HEK293 (cell line): Measurements from ENCODE around the gene ELAVL1.
A peak's percentile ranks its signal among the peaks of the same experiment; 100 is the strongest.

ENCODE experiments used
- CTCF ChIA-PET: fragments of 350-600 bp; formaldehyde crosslinking; extraction: SDS; loops from one replicate; lab custom pipeline; 2021; ENCODE audit warnings: antibody characterized with exemption; lab: Yijun Ruan, JAX
- POLR2A ChIA-PET: fragments of 300-600 bp; formaldehyde crosslinking; extraction: SDS; loops from one replicate; lab custom pipeline; 2020; ENCODE audit warnings: antibody characterized with exemption, inconsistent platforms; lab: Yijun Ruan, JAX
- H3K27ac ChIP-seq: fragments of 200-500 bp; sonication (Bioruptor generic); 2 replicates; pipeline ENCODE4 v1.5.1; 2014; ENCODE audit warnings: low read depth, low read length, control low read depth, inconsistent platforms; ENCODE audit errors: extremely low read depth
- H3K36me3 ChIP-seq, 2 experiments: fragments of 200-500 bp in 1 of 2; sonication (Bioruptor generic) in 1 of 2; 1 replicate in 1 of 2; 2 replicates in 1 of 2; pipeline ENCODE4 v1.5.1; 2014 to 2017; ENCODE audit warnings: inconsistent platforms in 2 of 2, low read length in 2 of 2; ENCODE audit not compliant: control insufficient read depth in 2 of 2, insufficient read depth in 1 of 2
- H3K4me1 ChIP-seq: fragments of 200-500 bp; sonication (Bioruptor generic); 2 replicates; pipeline ENCODE4 v1.5.1; 2014; ENCODE audit warnings: mild to moderate bottlenecking, low read length, inconsistent platforms; ENCODE audit not compliant: control insufficient read depth, insufficient read depth
- H3K4me3 ChIP-seq: 2 replicates; pipeline ENCODE4 v1.5.1; 2011; ENCODE audit warnings: low read depth, mild to moderate bottlenecking, control low read depth, low read length, moderate library complexity
- H3K9me3 ChIP-seq: fragments of 200-500 bp; sonication (Bioruptor generic); 2 replicates; pipeline ENCODE4 v1.5.1; 2014; ENCODE audit warnings: low read depth, low read length, inconsistent platforms; ENCODE audit not compliant: control insufficient read depth, insufficient read depth
- BCL6B ChIP-seq: fragments of 450-650 bp; formaldehyde crosslinking; IDR thresholded peaks from 2 replicates; pipeline ENCODE4 v1.5.1; 2017; ENCODE audit warnings: missing biosample characterization, missing genetic modification characterization
- PRDM1 ChIP-seq: fragments of 450-650 bp; formaldehyde crosslinking; IDR thresholded peaks from 2 replicates; pipeline ENCODE4; 2016; ENCODE audit warnings: missing biosample characterization, missing genetic modification characterization
- SCRT2 ChIP-seq: fragments of 450-650 bp; formaldehyde crosslinking; IDR thresholded peaks from 2 replicates; pipeline ENCODE4 v1.5.1; 2016; ENCODE audit warnings: missing biosample characterization, missing genetic modification characterization
- ZBTB44 ChIP-seq: fragments of 450-650 bp; IDR thresholded peaks from 2 replicates; pipeline ENCODE4 v1.5.1; 2018; ENCODE audit warnings: missing biosample characterization, mild to moderate bottlenecking, missing genetic modification characterization
- ZNF10 ChIP-seq: fragments of 450-650 bp; formaldehyde crosslinking; IDR thresholded peaks from 2 replicates; pipeline ENCODE4 v1.5.1; 2017; ENCODE audit warnings: missing biosample characterization, missing genetic modification characterization
- ZNF112 ChIP-seq: fragments of 450-650 bp; formaldehyde crosslinking; IDR thresholded peaks from 2 replicates; pipeline ENCODE4 v1.5.0; 2017; ENCODE audit warnings: missing biosample characterization, missing genetic modification characterization
- ZNF169 ChIP-seq: fragments of 450-650 bp; formaldehyde crosslinking; IDR thresholded peaks from 2 replicates; pipeline ENCODE4 v1.5.1; 2016; ENCODE audit warnings: missing biosample characterization, missing genetic modification characterization
- ZNF175 ChIP-seq: fragments of 450-650 bp; formaldehyde crosslinking; IDR thresholded peaks from 2 replicates; pipeline ENCODE4 v1.5.1; 2016; ENCODE audit warnings: missing biosample characterization, missing genetic modification characterization
- ZNF184 ChIP-seq: fragments of 450-650 bp; IDR thresholded peaks from 2 replicates; pipeline ENCODE4 v1.5.1; 2018; ENCODE audit warnings: missing biosample characterization, mild to moderate bottlenecking, missing genetic modification characterization
- ZNF366 ChIP-seq: fragments of 450-650 bp; formaldehyde crosslinking; conservative IDR thresholded peaks from 2 replicates; pipeline ENCODE4 v1.5.1; 2016; ENCODE audit warnings: missing biosample characterization, missing genetic modification characterization
- ZNF37A ChIP-seq: fragments of 450-650 bp; IDR thresholded peaks from 2 replicates; pipeline ENCODE4 v1.5.1; 2018; ENCODE audit warnings: missing biosample characterization, missing genetic modification characterization
- ZNF391 ChIP-seq: fragments of 450-650 bp; formaldehyde crosslinking; IDR thresholded peaks from 2 replicates; pipeline ENCODE4 v1.5.1; 2016; ENCODE audit warnings: low read depth, missing biosample characterization, missing genetic modification characterization, borderline replicate concordance
- ZNF585B ChIP-seq: fragments of 450-650 bp; formaldehyde crosslinking; IDR thresholded peaks from 2 replicates; pipeline ENCODE4 v1.5.1; 2016; ENCODE audit warnings: missing biosample characterization, missing genetic modification characterization
- ZNF600 ChIP-seq: fragments of 450-650 bp; formaldehyde crosslinking; IDR thresholded peaks from 2 replicates; pipeline ENCODE4 v1.5.1; 2016; ENCODE audit warnings: missing biosample characterization, missing genetic modification characterization
- ZNF639 ChIP-seq: fragments of 450-650 bp; formaldehyde crosslinking; IDR thresholded peaks from 2 replicates; pipeline ENCODE4 v1.5.1; 2016; ENCODE audit warnings: missing biosample characterization, missing genetic modification characterization
- ZNF792 ChIP-seq: fragments of 450-650 bp; formaldehyde crosslinking; IDR thresholded peaks from 2 replicates; pipeline ENCODE4 v1.5.1; 2016; ENCODE audit warnings: missing biosample characterization, missing genetic modification characterization
- ZSCAN16 ChIP-seq: fragments of 450-650 bp; formaldehyde crosslinking; IDR thresholded peaks from 2 replicates; pipeline ENCODE4 v1.5.1; 2016; ENCODE audit warnings: missing biosample characterization, missing genetic modification characterization
- ZSCAN30 ChIP-seq: fragments of 450-650 bp; IDR thresholded peaks from 2 replicates; pipeline ENCODE4 v1.5.1; 2018; ENCODE audit warnings: missing biosample characterization, mild to moderate bottlenecking, missing genetic modification characterization, moderate library complexity
- TF ChIP-seq, protein P1 (sequence below): fragments of 450-650 bp; formaldehyde crosslinking; IDR thresholded peaks from 2 replicates; pipeline ENCODE4 v1.5.1; 2016; ENCODE audit warnings: missing biosample characterization, missing genetic modification characterization
- TF ChIP-seq, protein P2 (sequence below): fragments of 450-650 bp; formaldehyde crosslinking; conservative IDR thresholded peaks from 2 replicates; pipeline ENCODE4 v1.5.1; 2016; ENCODE audit warnings: low read depth, missing biosample characterization, missing genetic modification characterization

The ELAVL1 gene

DNA sequence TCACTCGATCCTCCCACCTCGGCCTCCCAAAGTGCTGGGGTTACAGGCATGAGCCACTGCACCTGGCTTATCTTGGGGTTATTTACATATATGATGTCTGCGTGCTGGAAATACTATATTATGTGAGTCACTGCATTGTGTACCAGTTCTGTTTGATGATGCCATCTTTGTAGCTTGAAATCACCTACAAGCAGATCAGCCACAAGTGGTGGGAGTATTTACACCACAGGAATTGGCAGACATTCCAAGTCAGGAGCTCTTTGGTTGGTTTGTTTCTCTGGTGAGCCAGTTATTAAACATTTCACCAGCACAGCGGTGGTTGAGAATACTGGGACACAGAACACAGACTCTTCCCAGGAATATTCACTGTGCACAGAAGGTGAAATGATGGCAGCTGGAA is 57.5 kb downstream of the ELAVL1 start:
- CTCF ChIA-PET = interaction anchor here (1.0 kb wide), 1 partner anchor 22 kb away, joined by 4 read pairs; no protein-coding TSS in a partner anchor
- no peak overlapping the region for H3K27ac ChIP-seq

DNA sequence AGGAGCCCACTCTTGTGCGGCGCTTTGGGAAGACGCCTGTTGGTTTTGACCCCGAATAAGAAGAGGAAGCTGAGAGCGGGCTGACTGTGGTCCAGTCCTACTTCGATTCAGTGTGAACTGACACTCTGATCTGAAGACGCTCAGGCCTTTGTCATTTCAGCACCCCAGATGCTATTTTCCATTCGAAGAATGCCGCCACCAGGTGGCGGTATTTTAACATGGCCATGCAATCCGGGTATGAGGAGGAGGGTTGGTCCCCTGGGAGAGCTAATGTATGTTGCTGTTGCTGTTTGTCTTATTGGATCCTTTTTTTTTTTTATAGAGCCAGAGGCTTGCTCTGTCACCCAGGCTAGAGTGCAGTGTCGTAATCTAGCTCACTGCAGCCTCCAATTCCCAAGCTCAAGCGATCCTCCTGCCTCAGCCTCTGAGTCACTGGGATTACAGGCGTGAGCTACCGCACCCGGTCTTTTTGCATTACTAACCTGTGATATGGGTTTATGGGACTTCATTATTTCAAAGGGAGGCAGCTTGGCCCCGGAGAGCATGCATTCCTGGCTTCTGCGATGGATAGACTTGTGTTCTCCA is 61.2 kb downstream of the ELAVL1 start:
- CTCF ChIA-PET = interaction anchor here (0.5 to 2.6 kb wide), 39 partner anchors 9 to 450 kb away, joined by 3 to 26 read pairs (median 4); partner anchors contain the start of genes CTXN1, MAP2K7 and SNAPC2
- 0 out of 2 replicates have a peak, but pooled peaks have one; percentile 29 for TF ChIP-seq ZNF10 (tag by site-specific recombination)
- TF ChIP-seq ZBTB44 (tag by site-specific recombination) = 0 out of 2 replicates have a peak, but pooled peaks have one; percentile 5
- peak; percentile 51; the same call in 1 of the 2 replicates for TF ChIP-seq ZNF184 (tag by site-specific recombination)
- TF ChIP-seq PRDM1 = no peak
- TF ChIP-seq ZNF600 (tag by site-specific recombination) = no peak
- no peak for TF ChIP-seq ZSCAN16
- peak; percentile 100 for TF ChIP-seq ZNF391 (tag by site-specific recombination)
- 0 out of 2 replicates have a peak, but pooled peaks have one; percentile 23 for TF ChIP-seq ZSCAN30 (tag by site-specific recombination)
- TF ChIP-seq ZNF175 (tag by site-specific recombination) = no peak
- TF ChIP-seq ZNF169 = no peak
- no peak for TF ChIP-seq ZNF37A
- no peak for TF ChIP-seq ZNF585B (tag by site-specific recombination)

More for the DNA sequence above, 57.5 kb downstream of the ELAVL1 start:
- H3K4me3 ChIP-seq = no peak overlapping the region
- no peaks in the 10 kb centered on the region for H3K9me3 ChIP-seq
- TF ChIP-seq ZNF585B (tag by site-specific recombination) (no peak), ZNF639 (tag by site-specific recombination) (no peak), ZNF366 (tag by site-specific recombination) (no peak), BCL6B (tag by site-specific recombination) (no peak), PRDM1 (no peak), SCRT2 (tag by site-specific recombination) (peak; percentile 70), ZNF792 (tag by site-specific recombination) (no peak), ZNF112 (tag by site-specific recombination) (peak; percentile 99)
- TF ChIP-seq, protein P1, sequence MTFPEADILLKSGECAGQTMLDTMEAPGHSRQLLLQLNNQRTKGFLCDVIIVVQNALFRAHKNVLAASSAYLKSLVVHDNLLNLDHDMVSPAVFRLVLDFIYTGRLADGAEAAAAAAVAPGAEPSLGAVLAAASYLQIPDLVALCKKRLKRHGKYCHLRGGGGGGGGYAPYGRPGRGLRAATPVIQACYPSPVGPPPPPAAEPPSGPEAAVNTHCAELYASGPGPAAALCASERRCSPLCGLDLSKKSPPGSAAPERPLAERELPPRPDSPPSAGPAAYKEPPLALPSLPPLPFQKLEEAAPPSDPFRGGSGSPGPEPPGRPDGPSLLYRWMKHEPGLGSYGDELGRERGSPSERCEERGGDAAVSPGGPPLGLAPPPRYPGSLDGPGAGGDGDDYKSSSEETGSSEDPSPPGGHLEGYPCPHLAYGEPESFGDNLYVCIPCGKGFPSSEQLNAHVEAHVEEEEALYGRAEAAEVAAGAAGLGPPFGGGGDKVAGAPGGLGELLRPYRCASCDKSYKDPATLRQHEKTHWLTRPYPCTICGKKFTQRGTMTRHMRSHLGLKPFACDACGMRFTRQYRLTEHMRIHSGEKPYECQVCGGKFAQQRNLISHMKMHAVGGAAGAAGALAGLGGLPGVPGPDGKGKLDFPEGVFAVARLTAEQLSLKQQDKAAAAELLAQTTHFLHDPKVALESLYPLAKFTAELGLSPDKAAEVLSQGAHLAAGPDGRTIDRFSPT (tag by site-specific recombination) = no peak
- TF ChIP-seq, protein P2, sequence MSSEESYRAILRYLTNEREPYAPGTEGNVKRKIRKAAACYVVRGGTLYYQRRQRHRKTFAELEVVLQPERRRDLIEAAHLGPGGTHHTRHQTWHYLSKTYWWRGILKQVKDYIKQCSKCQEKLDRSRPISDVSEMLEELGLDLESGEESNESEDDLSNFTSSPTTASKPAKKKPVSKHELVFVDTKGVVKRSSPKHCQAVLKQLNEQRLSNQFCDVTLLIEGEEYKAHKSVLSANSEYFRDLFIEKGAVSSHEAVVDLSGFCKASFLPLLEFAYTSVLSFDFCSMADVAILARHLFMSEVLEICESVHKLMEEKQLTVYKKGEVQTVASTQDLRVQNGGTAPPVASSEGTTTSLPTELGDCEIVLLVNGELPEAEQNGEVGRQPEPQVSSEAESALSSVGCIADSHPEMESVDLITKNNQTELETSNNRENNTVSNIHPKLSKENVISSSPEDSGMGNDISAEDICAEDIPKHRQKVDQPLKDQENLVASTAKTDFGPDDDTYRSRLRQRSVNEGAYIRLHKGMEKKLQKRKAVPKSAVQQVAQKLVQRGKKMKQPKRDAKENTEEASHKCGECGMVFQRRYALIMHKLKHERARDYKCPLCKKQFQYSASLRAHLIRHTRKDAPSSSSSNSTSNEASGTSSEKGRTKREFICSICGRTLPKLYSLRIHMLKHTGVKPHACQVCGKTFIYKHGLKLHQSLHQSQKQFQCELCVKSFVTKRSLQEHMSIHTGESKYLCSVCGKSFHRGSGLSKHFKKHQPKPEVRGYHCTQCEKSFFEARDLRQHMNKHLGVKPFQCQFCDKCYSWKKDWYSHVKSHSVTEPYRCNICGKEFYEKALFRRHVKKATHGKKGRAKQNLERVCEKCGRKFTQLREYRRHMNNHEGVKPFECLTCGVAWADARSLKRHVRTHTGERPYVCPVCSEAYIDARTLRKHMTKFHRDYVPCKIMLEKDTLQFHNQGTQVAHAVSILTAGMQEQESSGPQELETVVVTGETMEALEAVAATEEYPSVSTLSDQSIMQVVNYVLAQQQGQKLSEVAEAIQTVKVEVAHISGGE (tag by site-specific recombination) = no peak
- peaks cover 0 to 3% of the 10 kb centered on the region in 2 experiments; a peak in 1 of 3 replicates for H3K36me3 ChIP-seq
- no peaks in the 10 kb centered on the region for H3K4me1 ChIP-seq
- POLR2A ChIA-PET = no interaction called here

More for the DNA sequence above, 61.2 kb downstream of the ELAVL1 start:
- no peaks in the 10 kb centered on the region for H3K9me3 ChIP-seq
- H3K4me1 ChIP-seq = no peaks in the 10 kb centered on the region
- H3K27ac ChIP-seq = peak overlapping the region; percentile 53; the same call in 1 of the 2 replicates
- H3K36me3 ChIP-seq = peaks cover 0 to 25% of the 10 kb centered on the region in 2 experiments; a peak in 2 of 3 replicates
- H3K4me3 ChIP-seq = peak overlapping the region; percentile 58
- POLR2A ChIA-PET = interaction anchor here (0.5 to 4.2 kb wide), 34 partner anchors 8 to 875 kb away, joined by 3 to 60 read pairs (median 5); partner anchors contain the start of genes CTXN1, ELAVL1, MAP2K7 and PET100
